Esophagus muscularis mucosa (tissue), 4 donors: ENCODE data around the gene EFHC1. TPM values are rescaled to one million over a fixed set of nuclear protein-coding genes. Genes with fewer than 3 reads are reported as not detected.

Experiments
- DNase-seq: peaks from one replicate; pipeline ENCODE4 v3.0.0-alpha.2; 2017; ENCODE audit errors: extremely low spot score
- H3K27ac ChIP-seq, 4 donors: fragments of 200-600 bp; sonication (generic); replicated peaks in 1 of 4; 1 replicate in 3 of 4; 2 replicates in 1 of 4; pipeline ENCODE4 v1.5.1; 2016 to 2019; ENCODE audit warnings: mild to moderate bottlenecking in 1 of 4
- H3K27me3 ChIP-seq, 4 donors: fragments of 200-600 bp; sonication (generic); one replicate each; pipeline versions ENCODE4 v1.5.1 to v1.6.0; 2016 to 2019
- H3K36me3 ChIP-seq, 4 donors: fragments of 200-600 bp; sonication (generic); one replicate each; pipeline ENCODE4 v1.5.1; 2016 to 2019
- H3K4me1 ChIP-seq, 4 donors: fragments of 200-600 bp; sonication (generic); one replicate each; pipeline ENCODE4 v1.5.1; 2016 to 2019
- H3K4me3 ChIP-seq, 4 donors: fragments of 200-600 bp; sonication (generic); 1 replicate in 2 of 4; 2 replicates in 2 of 4; pipeline ENCODE4 v1.5.1; 2016 to 2019; ENCODE audit warnings: mild to moderate bottlenecking in 4 of 4, moderate library complexity in 1 of 4
- H3K9me3 ChIP-seq, 4 donors: fragments of 200-600 bp; sonication (generic); 1 replicate in 3 of 4; 2 replicates in 1 of 4; pipeline ENCODE4 v1.5.1; 2016 to 2019
- CTCF ChIP-seq, 3 experiments: fragments of 200-600 bp in 2 of 3; fragments of 450-650 bp in 1 of 3; sonication (generic) in 2 of 3; IDR thresholded peaks; one replicate each; pipeline ENCODE4 v1.5.1; 2017 to 2019; ENCODE audit warnings: antibody characterized with exemption in 3 of 3, mild to moderate bottlenecking in 2 of 3, moderate library complexity in 1 of 3
- EP300 ChIP-seq: sonication (generic); formaldehyde crosslinking; IDR thresholded peaks from one replicate; pipeline ENCODE4 v1.6.1; 2017; ENCODE audit warnings: antibody characterized with exemption
- POLR2A ChIP-seq: fragments of 450-650 bp; IDR thresholded peaks from one replicate; pipeline ENCODE4 v1.6.1; 2017; ENCODE audit warnings: antibody characterized with exemption, moderate library complexity, mild to moderate bottlenecking, low read depth
- POLR2AphosphoS5 ChIP-seq, 2 donors: sonication (generic); formaldehyde crosslinking; IDR thresholded peaks; one replicate each; pipeline ENCODE4 v1.6.1; 2017; ENCODE audit warnings: antibody characterized with exemption in 2 of 2
- WGBS: methylation state at CpG from one replicate; pipeline ENCODE4 v1.1.5; 2018; 5-methylcytosine and 5-hydroxymethylcytosine counted together
- intact Hi-C: fragments of 100-400 bp; cut with DNase I; formaldehyde crosslinking; loops from one replicate; pipeline ENCODE4 v1.15.1; 2023
- total RNA-seq, 4 donors: library from RNA; depleted of rRNA; stranded (reverse); fragments of >200 nt; gene quantifications; one replicate each; pipeline versions ENCODE4 v1.1.0 to v1.2.1, GENCODE V29; 2016

Gene EFHC1
- total RNA-seq, 4 donors from 2014 or later, result 7.5 to 21.2 (median 10.2) TPM

DNA sequence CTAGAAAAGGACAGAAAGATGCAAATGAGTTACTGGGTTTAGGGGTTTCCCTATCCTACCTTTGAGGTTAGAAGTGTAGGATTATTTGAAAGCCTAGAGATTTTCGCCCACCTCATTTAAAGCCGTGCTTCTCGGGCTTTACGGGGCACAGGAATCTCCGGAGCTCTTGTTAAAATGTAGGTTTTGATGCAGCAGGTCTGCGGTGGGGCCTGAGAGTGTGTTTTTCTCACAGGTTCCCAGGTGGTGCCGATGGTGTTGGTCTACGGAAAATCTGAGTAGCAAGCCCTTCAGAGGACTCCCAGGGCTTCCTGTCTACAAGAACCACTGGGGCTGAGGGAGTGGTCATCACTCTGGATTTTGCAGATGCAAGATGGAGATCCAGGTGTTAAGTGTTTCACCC lies 109.2 kb downstream of the EFHC1 start:
- 97% methylated on average over 8 of the region's 8 CpGs for WGBS
- no peak for DNase-seq

DNA sequence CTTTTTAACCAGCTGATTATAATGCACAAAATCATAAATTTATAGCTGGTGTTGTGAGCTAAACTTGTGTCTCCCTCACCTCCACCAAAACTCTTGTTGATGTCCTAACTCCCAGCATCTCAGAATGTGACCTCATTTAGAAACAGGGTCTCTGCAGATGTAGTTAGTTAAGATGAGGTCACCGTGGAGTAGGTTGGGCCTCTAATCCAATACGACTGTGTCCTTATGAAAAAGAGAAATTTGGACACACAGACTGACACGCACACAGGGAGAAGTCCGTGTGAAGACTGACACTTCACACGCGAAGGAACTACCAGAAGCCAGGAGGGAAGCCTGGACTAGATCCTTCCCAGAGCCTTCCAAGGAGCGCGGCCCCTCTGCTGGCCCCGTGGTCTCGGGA lies 110.2 kb downstream of the EFHC1 start:
- H3K27ac ChIP-seq, result no peak overlapping the region

More for the DNA sequence above, 109.2 kb downstream of the EFHC1 start:
- Histone ChIP-seq H3K4me3 (no peak overlapping the region), H3K27me3 (no peaks in the 10 kb centered on the region), H3K36me3 (peaks cover 1 to 17% (median 6%) of the 10 kb centered on the region in 4 donors), H3K9me3 (no peaks in the 10 kb centered on the region), H3K27ac (no peak overlapping the region), H3K4me1 (peaks cover 0 to 5% (median 0%) of the 10 kb centered on the region in 4 donors)
- intact Hi-C loops, result no loop called here
- TF ChIP-seq POLR2A (no peak), POLR2AphosphoS5 (IDR thresholded peaks at IDR 0.05) (no peak), EP300 (no peak), CTCF (IDR thresholded peaks at IDR 0.05) (no peak)

GRCh38 chr6:52531396-52531795 lies 111.3 kb downstream of the EFHC1 start:
- H3K27me3 ChIP-seq, result no peaks in the 10 kb centered on the region
- 95% methylated on average over 4 of the region's 4 CpGs for WGBS
- TF ChIP-seq CTCF (IDR thresholded peaks at IDR 0.05) (no peak), EP300 (no peak), POLR2AphosphoS5 (IDR thresholded peaks at IDR 0.05) (no peak), POLR2A (no peak)

More for the DNA sequence above, 110.2 kb downstream of the EFHC1 start:
- no peak overlapping the region for H3K4me3 ChIP-seq
- H3K27me3 ChIP-seq, result no peaks in the 10 kb centered on the region
- H3K4me1 ChIP-seq, result peaks cover 0 to 5% (median 0%) of the 10 kb centered on the region in 4 donors
- intact Hi-C loops, result no loop called here
- DNase-seq, result no peak
- TF ChIP-seq CTCF (IDR thresholded peaks at IDR 0.05), result no peak
- TF ChIP-seq POLR2A, result no peak
- TF ChIP-seq POLR2AphosphoS5 (IDR thresholded peaks at IDR 0.05), result no peak
- no peak for TF ChIP-seq EP300
- WGBS, result 94% methylated on average over 10 of the region's 10 CpGs
- H3K9me3 ChIP-seq, result no peaks in the 10 kb centered on the region
- H3K36me3 ChIP-seq, result peaks cover 11 to 28% (median 13%) of the 10 kb centered on the region in 4 donors

DNA sequence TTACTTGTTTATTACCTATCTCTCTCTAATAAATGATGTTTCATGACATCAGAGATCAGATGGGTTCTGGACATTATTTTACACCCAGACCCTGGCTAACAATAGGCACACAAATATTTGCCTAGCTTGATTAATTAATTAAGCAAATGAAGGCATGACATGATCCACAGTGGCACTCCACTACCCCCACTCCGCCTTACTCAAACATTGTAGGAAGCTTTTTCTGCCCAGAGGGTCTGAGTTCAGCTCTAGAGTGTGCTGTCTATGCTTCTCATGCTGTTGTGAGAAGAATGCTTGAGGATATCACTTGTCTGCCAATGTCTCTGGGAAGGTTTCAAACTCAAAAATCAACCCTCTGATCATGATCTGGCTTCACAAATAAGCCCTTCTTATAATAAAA lies 111.7 kb downstream of the EFHC1 start:
- Histone ChIP-seq H3K27ac (no peak overlapping the region), H3K4me3 (no peak overlapping the region), H3K36me3 (peaks cover 12 to 31% (median 14%) of the 10 kb centered on the region in 4 donors), H3K4me1 (peaks cover 5 to 17% (median 9%) of the 10 kb centered on the region in 4 donors), H3K27me3 (no peaks in the 10 kb centered on the region), H3K9me3 (no peaks in the 10 kb centered on the region)
- WGBS, result 83% methylated on average over 1 of the region's 1 CpG
- intact Hi-C loops, result no loop called here
- no peak for TF ChIP-seq POLR2AphosphoS5 (IDR thresholded peaks at IDR 0.05)
- TF ChIP-seq CTCF (IDR thresholded peaks at IDR 0.05), result no peak
- no peak for TF ChIP-seq EP300
- no peak for TF ChIP-seq POLR2A
- no peak for DNase-seq

More at GRCh38 chr6:52531396-52531795, 111.3 kb downstream of the EFHC1 start:
- Histone ChIP-seq H3K27ac (no peak overlapping the region), H3K36me3 (peaks cover 12 to 31% (median 14%) of the 10 kb centered on the region in 4 donors), H3K4me1 (peaks cover under 1 to 13% (median 5%) of the 10 kb centered on the region in 4 donors), H3K4me3 (no peak overlapping the region), H3K9me3 (no peaks in the 10 kb centered on the region)
- no peak for DNase-seq
- intact Hi-C loops, result no loop called here

GRCh38 chr6:52532457-52532856 lies 112.3 kb downstream of the EFHC1 start:
- intact Hi-C loops, result no loop called here
- Histone ChIP-seq H3K27ac (no peak overlapping the region), H3K4me3 (no peak overlapping the region), H3K4me1 (peaks cover 10 to 24% (median 15%) of the 10 kb centered on the region in 4 donors), H3K36me3 (peaks cover 12 to 31% (median 14%) of the 10 kb centered on the region in 4 donors), H3K9me3 (no peaks in the 10 kb centered on the region), H3K27me3 (no peaks in the 10 kb centered on the region)
- TF ChIP-seq EP300, result no peak
- TF ChIP-seq POLR2AphosphoS5 (IDR thresholded peaks at IDR 0.05), result no peak
- no peak for TF ChIP-seq CTCF (IDR thresholded peaks at IDR 0.05)
- TF ChIP-seq POLR2A, result no peak
- no peak for DNase-seq
- 90% methylated on average over 2 of the region's 2 CpGs for WGBS
